NB4 (cell line): ENCODE measurements around the gene COG2.

Experiments used
- POLR2A ChIP-seq: IDR thresholded peaks from 2 replicates; pipeline ENCODE4 v1.6.1; 2011; ENCODE audit warnings: mild to moderate bottlenecking; ENCODE audit not compliant: insufficient read length; ENCODE audit errors: extremely low read depth
- TF ChIP-seq, protein P1 (sequence below): IDR thresholded peaks from one replicate; pipeline ENCODE4 v1.5.1; 2012; ENCODE audit warnings: low read depth, low read length

- TF ChIP-seq, protein P1, sequence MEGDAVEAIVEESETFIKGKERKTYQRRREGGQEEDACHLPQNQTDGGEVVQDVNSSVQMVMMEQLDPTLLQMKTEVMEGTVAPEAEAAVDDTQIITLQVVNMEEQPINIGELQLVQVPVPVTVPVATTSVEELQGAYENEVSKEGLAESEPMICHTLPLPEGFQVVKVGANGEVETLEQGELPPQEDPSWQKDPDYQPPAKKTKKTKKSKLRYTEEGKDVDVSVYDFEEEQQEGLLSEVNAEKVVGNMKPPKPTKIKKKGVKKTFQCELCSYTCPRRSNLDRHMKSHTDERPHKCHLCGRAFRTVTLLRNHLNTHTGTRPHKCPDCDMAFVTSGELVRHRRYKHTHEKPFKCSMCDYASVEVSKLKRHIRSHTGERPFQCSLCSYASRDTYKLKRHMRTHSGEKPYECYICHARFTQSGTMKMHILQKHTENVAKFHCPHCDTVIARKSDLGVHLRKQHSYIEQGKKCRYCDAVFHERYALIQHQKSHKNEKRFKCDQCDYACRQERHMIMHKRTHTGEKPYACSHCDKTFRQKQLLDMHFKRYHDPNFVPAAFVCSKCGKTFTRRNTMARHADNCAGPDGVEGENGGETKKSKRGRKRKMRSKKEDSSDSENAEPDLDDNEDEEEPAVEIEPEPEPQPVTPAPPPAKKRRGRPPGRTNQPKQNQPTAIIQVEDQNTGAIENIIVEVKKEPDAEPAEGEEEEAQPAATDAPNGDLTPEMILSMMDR, result no peak
- TF ChIP-seq POLR2A, result no peak
Measured at GRCh38 chr1:230641900-230642262, 400 bp upstream of the COG2 start.
